OCI-LY3 (cell line): ENCODE measurements around the gene ENHO.

Experiments
- EZH2phosphoT487 ChIP-seq: fragments of 200-600 bp; shearing (Covaris generic); IDR thresholded peaks from 2 replicates; pipeline ENCODE4 v1.6.1; 2018; ENCODE audit warnings: antibody characterized with exemption, mixed run types, low read depth
- TF ChIP-seq, protein P1 (sequence below): fragments of 200-600, 300-600 bp; sonication (generic); IDR thresholded peaks from 2 replicates; pipeline ENCODE4 v1.5.1; 2014; ENCODE audit warnings: antibody characterized with exemption, low read length, low read depth

- TF ChIP-seq, protein P1, sequence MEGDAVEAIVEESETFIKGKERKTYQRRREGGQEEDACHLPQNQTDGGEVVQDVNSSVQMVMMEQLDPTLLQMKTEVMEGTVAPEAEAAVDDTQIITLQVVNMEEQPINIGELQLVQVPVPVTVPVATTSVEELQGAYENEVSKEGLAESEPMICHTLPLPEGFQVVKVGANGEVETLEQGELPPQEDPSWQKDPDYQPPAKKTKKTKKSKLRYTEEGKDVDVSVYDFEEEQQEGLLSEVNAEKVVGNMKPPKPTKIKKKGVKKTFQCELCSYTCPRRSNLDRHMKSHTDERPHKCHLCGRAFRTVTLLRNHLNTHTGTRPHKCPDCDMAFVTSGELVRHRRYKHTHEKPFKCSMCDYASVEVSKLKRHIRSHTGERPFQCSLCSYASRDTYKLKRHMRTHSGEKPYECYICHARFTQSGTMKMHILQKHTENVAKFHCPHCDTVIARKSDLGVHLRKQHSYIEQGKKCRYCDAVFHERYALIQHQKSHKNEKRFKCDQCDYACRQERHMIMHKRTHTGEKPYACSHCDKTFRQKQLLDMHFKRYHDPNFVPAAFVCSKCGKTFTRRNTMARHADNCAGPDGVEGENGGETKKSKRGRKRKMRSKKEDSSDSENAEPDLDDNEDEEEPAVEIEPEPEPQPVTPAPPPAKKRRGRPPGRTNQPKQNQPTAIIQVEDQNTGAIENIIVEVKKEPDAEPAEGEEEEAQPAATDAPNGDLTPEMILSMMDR = no peak
- TF ChIP-seq EZH2phosphoT487 = no peak
Measured at GRCh38 chr9:34520096-34520495, 2.7 kb downstream of the ENHO start.
